ENCODE measurements around the gene OR9Q1.

The OR9Q1 gene

GRCh38 chr11:58121096-58121495, 97.4 kb downstream of the OR9Q1 start:
- Histone ChIP-seq H4K20me1 (ENCODE audit: insufficient read depth, low read length, poor library complexity, severe bottlenecking) (no peaks in the 10 kb centered on the region), H3K79me2 (ENCODE audit: insufficient read depth, low read length) (no peaks in the 10 kb centered on the region), H3K36me3 (ENCODE audit: insufficient read depth, low read length) (no peaks in the 10 kb centered on the region), H3K27me3 (ENCODE audit: insufficient read depth, low read length, poor library complexity, severe bottlenecking) (no peaks in the 10 kb centered on the region), H3K9me3 (ENCODE audit: insufficient read depth, low read depth, low read length) (no peaks in the 10 kb centered on the region), H3F3A (ENCODE audit: low read depth) (no peaks in the 10 kb centered on the region), H3K9ac (ENCODE audit: low read depth, low read length, poor library complexity, severe bottlenecking) (no peak overlapping the region), H3K9me2 (replicated peaks; ENCODE audit: low read depth, low read length) (no peaks in the 10 kb centered on the region), H2AFZ (ENCODE audit: low read length) (no peak overlapping the region), H3K4me3 (ENCODE audit: low read length, poor library complexity, severe bottlenecking) (no peak overlapping the region), H3K4me1 (ENCODE audit: insufficient read depth, low read length, poor library complexity, severe bottlenecking) (no peaks in the 10 kb centered on the region), H3K4me2 (ENCODE audit: low read depth, low read length, poor library complexity, severe bottlenecking) (no peak overlapping the region)
- TF ChIP-seq CTCF (conservative IDR thresholded peaks at IDR 0.05; ENCODE audit: low read length) (no peak), EZH2phosphoT487 (IDR thresholded peaks at IDR 0.05; ENCODE audit: borderline replicate concordance) (no peak)

GRCh38 chr11:58125469-58125868, 101.8 kb downstream of the OR9Q1 start, which contains the start of gene OR9I1:
OR9I1 (minus strand) TSS chr11:58125530; CDS start chr11:58119444, 6,086 bp downstream.
- TF ChIP-seq EZH2phosphoT487 (IDR thresholded peaks at IDR 0.05; ENCODE audit: borderline replicate concordance) (no peak), CTCF (conservative IDR thresholded peaks at IDR 0.05; ENCODE audit: low read length) (no peak)
- H3K4me3 ChIP-seq (ENCODE audit: low read length, poor library complexity, severe bottlenecking) = no peak within 1 kb of the TSS

GRCh38 chr11:58127350-58127749, 103.7 kb downstream of the OR9Q1 start:
- no peaks in the 10 kb centered on the region for H4K20me1 ChIP-seq (ENCODE audit: insufficient read depth, low read length, poor library complexity, severe bottlenecking)
- TF ChIP-seq EZH2phosphoT487 (IDR thresholded peaks at IDR 0.05; ENCODE audit: borderline replicate concordance) (no peak), CTCF (conservative IDR thresholded peaks at IDR 0.05; ENCODE audit: low read length) (no peak)
- H2AFZ ChIP-seq (ENCODE audit: low read length) = no peak overlapping the region
- H3K9me3 ChIP-seq (ENCODE audit: insufficient read depth, low read depth, low read length) = no peaks in the 10 kb centered on the region
- no peak overlapping the region for H3K9ac ChIP-seq (ENCODE audit: low read depth, low read length, poor library complexity, severe bottlenecking)
- H3K4me1 ChIP-seq (ENCODE audit: insufficient read depth, low read length, poor library complexity, severe bottlenecking) = no peaks in the 10 kb centered on the region
- H3K4me2 ChIP-seq (ENCODE audit: low read depth, low read length, poor library complexity, severe bottlenecking) = no peak overlapping the region
- H3K36me3 ChIP-seq (ENCODE audit: insufficient read depth, low read length) = no peaks in the 10 kb centered on the region
- no peaks in the 10 kb centered on the region for H3K27me3 ChIP-seq (ENCODE audit: insufficient read depth, low read length, poor library complexity, severe bottlenecking)
- no peaks in the 10 kb centered on the region for H3K9me2 ChIP-seq (replicated peaks; ENCODE audit: low read depth, low read length)
- H3K79me2 ChIP-seq (ENCODE audit: insufficient read depth, low read length) = no peaks in the 10 kb centered on the region
- H3F3A ChIP-seq (ENCODE audit: low read depth) = no peaks in the 10 kb centered on the region
- H3K4me3 ChIP-seq (ENCODE audit: low read length, poor library complexity, severe bottlenecking) = no peak overlapping the region

More at GRCh38 chr11:58125469-58125868, 101.8 kb downstream of the OR9Q1 start, which contains the start of gene OR9I1:
- Histone ChIP-seq H3K36me3 (ENCODE audit: insufficient read depth, low read length) (no peaks in the 10 kb centered on the region), H2AFZ (ENCODE audit: low read length) (no peak within 1 kb of the TSS), H3F3A (ENCODE audit: low read depth) (no peaks in the 10 kb centered on the region), H3K9ac (ENCODE audit: low read depth, low read length, poor library complexity, severe bottlenecking) (no peak within 1 kb of the TSS), H3K4me1 (ENCODE audit: insufficient read depth, low read length, poor library complexity, severe bottlenecking) (no peaks in the 10 kb centered on the region), H4K20me1 (ENCODE audit: insufficient read depth, low read length, poor library complexity, severe bottlenecking) (no peaks in the 10 kb centered on the region), H3K27me3 (ENCODE audit: insufficient read depth, low read length, poor library complexity, severe bottlenecking) (no peaks in the 10 kb centered on the region), H3K4me2 (ENCODE audit: low read depth, low read length, poor library complexity, severe bottlenecking) (no peak within 1 kb of the TSS), H3K79me2 (ENCODE audit: insufficient read depth, low read length) (no peaks in the 10 kb centered on the region), H3K9me2 (replicated peaks; ENCODE audit: low read depth, low read length) (no peaks in the 10 kb centered on the region), H3K9me3 (ENCODE audit: insufficient read depth, low read depth, low read length) (no peaks in the 10 kb centered on the region)

All from Loucy (cell line).